T-helper 17 cell (primary cell): ENCODE results near the gene SMCR8. TPM values are rescaled to one million over a fixed set of nuclear protein-coding genes. Genes with fewer than 3 reads are reported as not detected.

Experiments used
- ATAC-seq: fragments of 150-1000 bp; cut with Tn5 transposase; 2 replicates; pipeline ENCODE4 v1.10.0; 2021; ENCODE audit warnings: mild to moderate bottlenecking, moderate library complexity
- DNase-seq, 3 donors: peaks; one replicate each; pipeline versions ENCODE4 v3.0.0 to v3.0.0-alpha.2; 2020 to 2021
- H3K9me3 ChIP-seq: one replicate; pipeline ENCODE4 v1.7.0; 2013; ENCODE audit warnings: low read length, mild to moderate bottlenecking; ENCODE audit not compliant: control insufficient read depth, poor library complexity, severe bottlenecking
- H3K27ac Mint-ChIP-seq: one replicate; pipeline ENCODE4 v1.8.0; 2022; ENCODE audit warnings: mild to moderate bottlenecking, moderate library complexity, mixed read lengths
- H3K27me3 Mint-ChIP-seq: one replicate; pipeline ENCODE4 v1.8.0; 2022; ENCODE audit warnings: mixed read lengths
- H3K36me3 Mint-ChIP-seq: one replicate; pipeline ENCODE4 v1.8.0; 2022; ENCODE audit warnings: low read depth, mixed read lengths
- H3K4me1 Mint-ChIP-seq: one replicate; pipeline ENCODE4 v1.8.0; 2022; ENCODE audit warnings: mild to moderate bottlenecking, mixed read lengths
- H3K4me3 Mint-ChIP-seq: one replicate; pipeline ENCODE4 v1.8.0; 2022; ENCODE audit warnings: mild to moderate bottlenecking, moderate library complexity, mixed read lengths
- total RNA-seq, 4 donors: library from RNA in 2 of 4; stranded (reverse) in 2 of 4; gene quantifications; one replicate each; pipeline ENCODE4 v1.2.3 and lab custom pipeline; 2022 to 2026

The SMCR8 gene
- total RNA-seq, 2 donors from 2014 or later: 37.9 to 51.6 TPM

GRCh38 chr17:18374216-18374615 lies 59.1 kb downstream of the SMCR8 start:
- H3K9me3 ChIP-seq: no peaks in the 10 kb centered on the region
- Mint-ChIP-seq H3K4me1 (peaks cover 9% of the 10 kb centered on the region), H3K4me3 (no peak overlapping the region), H3K27ac (no peak overlapping the region), H3K27me3 (peaks cover 20% of the 10 kb centered on the region), H3K36me3 (peaks cover 3% of the 10 kb centered on the region)
- no peak for DNase-seq
- ATAC-seq: no peak

Other genes with a start within 250 kb of the SMCR8 start
- gene DRG2, start 227.3 kb upstream of the SMCR8 start, total RNA-seq: 10 to 100 TPM; 43.6 to 52.3 TPM
- gene MYO15A, start 206.5 kb upstream of the SMCR8 start, total RNA-seq: 1 to 10 TPM in 1 of 2 donors, under 1 TPM in 1; 0.65 to 1.4 TPM
- 100 to 1,000 TPM; 100 to 104 TPM for gene ALKBH5, start 131.5 kb upstream of the SMCR8 start, total RNA-seq
- gene LLGL1, start 89.7 kb upstream of the SMCR8 start, total RNA-seq: 10 to 100 TPM; 14.6 to 16.2 TPM
- gene FLII, start 56.6 kb upstream of the SMCR8 start, total RNA-seq: 100 to 1,000 TPM; 276 to 284 TPM
- 10 to 100 TPM in 1 of 2 donors, 1 to 10 TPM in 1; 6.1 to 10.2 TPM for gene MIEF2, start 54.6 kb upstream of the SMCR8 start, total RNA-seq
- 10 to 100 TPM; 31.8 to 38.4 TPM for gene TOP3A, start 299 bp upstream of the SMCR8 start, total RNA-seq
- 10 to 100 TPM in 1 of 2 donors, 1 to 10 TPM in 1; 9.8 to 14.0 TPM for gene SHMT1, start 48.3 kb downstream of the SMCR8 start, total RNA-seq
- gene EVPLL, start 62.5 kb downstream of the SMCR8 start, total RNA-seq: not detected
- not detected for gene LGALS9C, start 161.5 kb downstream of the SMCR8 start, total RNA-seq